ENCODE data around the gene PPM1F.

PPM1F gene

DNA sequence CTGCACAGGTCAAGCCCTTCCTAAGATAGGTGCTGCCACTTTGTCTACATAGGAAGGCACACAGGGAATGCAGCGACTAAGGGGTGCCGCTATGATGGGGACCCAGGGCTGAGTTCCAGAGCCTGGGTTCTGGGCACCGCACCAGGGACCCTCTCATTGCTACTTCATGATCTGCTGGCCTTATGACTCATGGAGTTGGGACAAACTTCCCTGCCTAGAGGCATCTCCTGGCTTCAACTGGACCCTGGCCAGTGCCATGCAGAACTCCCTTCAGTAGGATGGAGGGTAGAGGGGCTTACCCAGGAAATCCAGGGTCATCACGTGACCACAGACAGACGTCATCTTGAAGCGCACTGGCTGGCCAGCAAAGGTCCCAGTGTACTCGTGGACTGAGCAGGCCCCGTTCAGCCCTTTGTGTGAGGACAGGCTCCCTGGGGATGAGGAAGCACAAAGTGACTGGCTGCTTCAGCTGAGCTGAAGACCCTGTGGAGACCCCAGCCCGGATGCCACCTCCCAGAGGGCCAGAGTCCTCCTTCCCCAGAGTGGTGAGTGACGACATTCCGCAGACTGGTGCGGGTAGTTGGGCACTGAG is 21.5 kb upstream of the PPM1F start:
- POLR2A ChIA-PET = no interaction called here
- DNase-seq (ENCODE audit: extremely low spot score) = no peak
- CTCF ChIA-PET = no interaction called here
- TF ChIP-seq NFRKB (IDR thresholded peaks at IDR 0.05) (no peak), SUZ12 (IDR thresholded peaks at IDR 0.05) (no peak), TARDBP (IDR thresholded peaks at IDR 0.05) (no peak), LEF1 (IDR thresholded peaks at IDR 0.05; ENCODE audit: borderline replicate concordance) (no peak), ELF4 (IDR thresholded peaks at IDR 0.05) (no peak), ARNT (IDR thresholded peaks at IDR 0.05) (no peak), ZNF384 (IDR thresholded peaks at IDR 0.05) (no peak), FOXM1 (IDR thresholded peaks at IDR 0.05; ENCODE audit: borderline replicate concordance) (no peak), SP1 (IDR thresholded peaks at IDR 0.05) (no peak), HDGF (IDR thresholded peaks at IDR 0.05; ENCODE audit: borderline replicate concordance) (no peak), FOXK2 (IDR thresholded peaks at IDR 0.05) (no peak), BHLHE40 (IDR thresholded peaks at IDR 0.05; ENCODE audit: borderline replicate concordance) (no peak), CTBP1 (IDR thresholded peaks at IDR 0.05; ENCODE audit: borderline replicate concordance) (no peak), FOXA1 (IDR thresholded peaks at IDR 0.05) (no peak)
- TF ChIP-seq, protein P1, sequence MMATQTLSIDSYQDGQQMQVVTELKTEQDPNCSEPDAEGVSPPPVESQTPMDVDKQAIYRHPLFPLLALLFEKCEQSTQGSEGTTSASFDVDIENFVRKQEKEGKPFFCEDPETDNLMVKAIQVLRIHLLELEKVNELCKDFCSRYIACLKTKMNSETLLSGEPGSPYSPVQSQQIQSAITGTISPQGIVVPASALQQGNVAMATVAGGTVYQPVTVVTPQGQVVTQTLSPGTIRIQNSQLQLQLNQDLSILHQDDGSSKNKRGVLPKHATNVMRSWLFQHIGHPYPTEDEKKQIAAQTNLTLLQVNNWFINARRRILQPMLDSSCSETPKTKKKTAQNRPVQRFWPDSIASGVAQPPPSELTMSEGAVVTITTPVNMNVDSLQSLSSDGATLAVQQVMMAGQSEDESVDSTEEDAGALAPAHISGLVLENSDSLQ (IDR thresholded peaks at IDR 0.05) = no peak

DNA sequence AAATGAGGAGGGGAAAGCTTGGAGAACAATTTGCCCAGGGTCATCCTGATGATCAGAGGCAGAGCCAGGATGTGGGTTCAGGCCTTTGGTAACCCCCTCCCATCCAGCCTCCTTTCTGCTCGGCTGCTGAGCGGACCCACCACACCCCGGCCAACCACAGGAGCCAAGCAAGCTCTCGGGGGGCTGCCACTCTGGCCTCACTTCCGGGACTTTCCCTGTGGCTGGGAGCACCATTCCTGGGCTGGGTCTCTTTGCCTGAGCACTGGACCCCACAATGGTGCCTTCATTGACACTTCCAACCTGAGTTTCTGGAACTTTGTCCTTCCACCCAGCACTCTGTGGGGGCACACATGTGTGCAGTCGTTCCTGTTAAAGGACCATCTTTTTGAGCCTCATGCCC is 20.2 kb upstream of the PPM1F start:
- ChIA-PET POLR2A (interaction anchor here (4.4 kb wide), 1 partner anchor 9 kb away, joined by 34 read pairs; the partner anchor contains the start of gene TOP3B), CTCF (interaction anchor here (0.7 to 1.9 kb wide), 6 partner anchors 9 to 19 kb away, joined by 3 to 12 read pairs (median 6); partner anchors contain the start of genes PPM1F and TOP3B)
- DNase-seq (ENCODE audit: extremely low spot score) = no peak
- TF ChIP-seq NFRKB (IDR thresholded peaks at IDR 0.05) (no peak), ZNF384 (IDR thresholded peaks at IDR 0.05) (no peak), TARDBP (IDR thresholded peaks at IDR 0.05) (no peak), CTBP1 (IDR thresholded peaks at IDR 0.05; ENCODE audit: borderline replicate concordance) (no peak), SUZ12 (IDR thresholded peaks at IDR 0.05) (no peak), ELF4 (IDR thresholded peaks at IDR 0.05) (no peak), BHLHE40 (IDR thresholded peaks at IDR 0.05; ENCODE audit: borderline replicate concordance) (no peak), HDGF (IDR thresholded peaks at IDR 0.05; ENCODE audit: borderline replicate concordance) (no peak)
- TF ChIP-seq, protein P1 (IDR thresholded peaks at IDR 0.05) = no peak

DNA sequence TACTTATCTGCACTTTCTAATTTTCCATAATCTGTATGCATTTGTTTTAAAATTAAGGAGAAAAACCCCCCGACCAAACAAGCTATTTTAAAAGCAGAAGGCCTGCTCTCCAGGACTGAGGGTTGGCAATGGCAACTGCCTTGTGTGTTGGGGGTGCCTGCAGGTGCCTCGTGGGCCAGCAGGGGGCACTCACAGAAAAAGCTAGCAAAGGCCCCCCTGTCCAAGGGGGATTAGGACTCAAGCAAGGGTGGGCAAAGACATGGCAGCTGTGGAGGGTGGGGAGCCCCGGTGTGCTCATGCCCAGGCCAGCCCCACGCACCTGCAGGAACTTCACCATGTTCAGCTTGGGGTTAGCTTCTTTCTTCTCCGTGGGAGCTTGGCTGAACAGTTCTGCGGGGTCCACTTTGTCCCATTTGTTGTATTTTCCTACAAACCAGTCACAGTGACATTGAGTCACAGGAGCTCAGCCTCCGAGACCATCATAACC is 19.7 kb upstream of the PPM1F start:
- TF ChIP-seq CTBP1 (IDR thresholded peaks at IDR 0.05; ENCODE audit: borderline replicate concordance) (no peak), FOXA1 (IDR thresholded peaks at IDR 0.05) (no peak)
- CTCF ChIA-PET = interaction anchor here (0.7 to 1.9 kb wide), 6 partner anchors 9 to 19 kb away, joined by 3 to 12 read pairs (median 6); partner anchors contain the start of genes PPM1F and TOP3B
- peak; percentile 85 for DNase-seq (ENCODE audit: extremely low spot score)
- POLR2A ChIA-PET = interaction anchor here (4.4 kb wide), 1 partner anchor 10 kb away, joined by 34 read pairs; the partner anchor contains the start of gene TOP3B

DNA sequence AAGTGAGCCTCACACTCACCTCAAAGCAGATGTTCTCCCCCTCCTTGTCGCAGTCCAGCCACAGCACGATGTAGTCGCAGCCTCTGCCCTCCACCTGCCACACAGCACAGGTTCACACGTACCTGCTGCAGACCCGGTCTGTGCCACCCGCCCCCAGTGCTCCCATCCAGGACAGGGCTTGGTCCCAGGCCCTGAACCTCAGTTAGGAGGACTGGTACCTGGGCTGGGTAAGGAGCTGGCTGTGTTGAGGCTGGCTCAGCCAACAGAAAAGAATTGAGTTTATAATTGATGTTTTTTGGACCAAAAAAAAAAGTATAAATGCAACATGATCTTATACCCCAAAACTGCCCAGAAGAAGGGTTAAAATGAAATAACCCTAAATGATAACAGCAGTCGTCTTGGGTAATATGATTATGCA is 19.2 kb upstream of the PPM1F start:
- CTCF ChIA-PET = interaction anchor here (0.6 to 1.9 kb wide), 6 partner anchors 9 to 34 kb away, joined by 3 to 12 read pairs (median 6); partner anchors contain the start of genes PPM1F and TOP3B
- TF ChIP-seq LEF1 (IDR thresholded peaks at IDR 0.05; ENCODE audit: borderline replicate concordance) (no peak), FOXA1 (IDR thresholded peaks at IDR 0.05) (no peak), ELF4 (IDR thresholded peaks at IDR 0.05) (no peak)
- TF ChIP-seq, protein P1 (IDR thresholded peaks at IDR 0.05) = no peak
- POLR2A ChIA-PET = interaction anchor here (4.4 kb wide), 1 partner anchor 10 kb away, joined by 34 read pairs; the partner anchor contains the start of gene TOP3B
- no peak for DNase-seq (ENCODE audit: extremely low spot score)

DNA sequence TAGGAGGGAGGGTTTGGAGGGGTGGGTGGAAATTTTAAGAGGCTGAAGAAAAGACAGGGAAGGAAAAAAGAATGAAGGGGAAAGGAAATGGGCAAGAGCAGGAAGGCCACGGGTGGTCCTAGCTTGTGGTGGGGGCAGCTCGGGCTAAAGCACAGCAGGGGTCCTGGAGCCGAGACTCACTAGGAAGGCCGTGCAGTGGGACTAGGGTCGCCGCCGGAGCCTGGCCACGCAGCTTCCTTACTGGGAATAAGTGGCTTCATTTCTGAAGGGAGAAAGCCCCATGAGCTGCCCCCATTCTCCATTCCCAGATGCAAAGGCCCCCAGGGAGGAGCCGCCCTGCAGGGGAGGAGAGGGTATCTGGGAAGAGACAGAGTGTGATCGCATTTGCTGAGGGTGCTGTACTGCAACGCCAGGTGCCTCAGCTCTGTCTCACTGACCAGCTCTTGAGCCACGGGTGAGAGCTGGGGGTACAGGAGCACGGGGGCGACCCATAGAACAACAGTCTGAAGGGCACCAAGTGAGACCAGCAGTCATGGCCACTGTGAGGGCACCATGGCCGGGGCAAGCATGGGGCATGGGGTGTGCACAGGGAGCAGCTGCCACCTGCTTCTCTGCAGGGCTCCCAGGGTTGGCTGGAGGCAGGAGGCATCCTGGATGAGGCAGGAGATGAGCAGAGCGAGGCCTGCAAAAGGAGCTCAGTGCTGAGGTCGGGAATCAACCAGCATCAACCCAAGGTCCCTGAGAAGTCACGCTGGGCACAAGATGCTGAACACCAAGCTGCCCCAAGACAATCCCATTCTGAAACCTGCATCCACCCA is 18.4 kb upstream of the PPM1F start:
- TF ChIP-seq SUZ12 (IDR thresholded peaks at IDR 0.05) (no peak), HDGF (IDR thresholded peaks at IDR 0.05; ENCODE audit: borderline replicate concordance) (no peak), BHLHE40 (IDR thresholded peaks at IDR 0.05; ENCODE audit: borderline replicate concordance) (no peak), TARDBP (IDR thresholded peaks at IDR 0.05) (no peak), CTBP1 (IDR thresholded peaks at IDR 0.05; ENCODE audit: borderline replicate concordance) (no peak), FOXA1 (IDR thresholded peaks at IDR 0.05) (no peak), ELF4 (IDR thresholded peaks at IDR 0.05) (no peak), ZNF384 (IDR thresholded peaks at IDR 0.05) (no peak), FOXM1 (IDR thresholded peaks at IDR 0.05; ENCODE audit: borderline replicate concordance) (no peak), L3MBTL2 (conservative IDR thresholded peaks at IDR 0.05) (no peak), ARNT (IDR thresholded peaks at IDR 0.05) (no peak), FOXK2 (IDR thresholded peaks at IDR 0.05) (no peak)
- TF ChIP-seq, protein P1 (IDR thresholded peaks at IDR 0.05) = no peak
- POLR2A ChIA-PET = interaction anchor here (4.4 kb wide), 1 partner anchor 11 kb away, joined by 34 read pairs; the partner anchor contains the start of gene TOP3B
- no peak for DNase-seq (ENCODE audit: extremely low spot score)
- CTCF ChIA-PET = interaction anchor here (0.6 kb wide), 1 partner anchor 33 kb away, joined by 3 read pairs; no protein-coding TSS in a partner anchor
